ENCODE measurements around the gene VTI1A. TPM values are rescaled to one million over a fixed set of nuclear protein-coding genes. Genes with fewer than 3 reads are reported as not detected.

Gene VTI1A
- total and polyA plus RNA-seq, 7 experiments from 2014 or later = 21.7 to 56.8 (median 40.8) TPM

DNA sequence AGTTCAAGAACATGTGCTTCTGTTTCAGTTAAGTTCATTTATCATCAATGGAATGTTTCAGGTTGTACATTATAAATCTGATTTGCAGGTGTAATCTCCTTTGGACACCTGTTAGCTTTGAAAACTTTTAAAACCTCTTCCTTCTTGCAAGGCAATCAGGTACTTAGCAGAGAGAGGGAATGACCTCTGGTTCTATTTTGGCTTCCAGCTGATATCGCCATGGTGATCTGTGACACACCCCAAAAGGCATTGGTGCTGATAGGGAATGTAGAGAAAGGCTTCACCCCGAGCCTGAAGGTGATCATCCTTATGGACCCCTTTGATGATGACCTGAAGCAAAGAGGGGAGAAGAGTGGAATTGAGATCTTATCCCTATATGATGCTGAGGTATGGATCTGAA is 37.7 kb upstream of the VTI1A start:
- H3K27me3 ChIP-seq (ENCODE audit: control insufficient read depth in 2 of 2, insufficient read depth in 2 of 2, low read length in 2 of 2) = no peaks in the 10 kb centered on the region
- H3K9me3 ChIP-seq (ENCODE audit: control insufficient read depth in 2 of 3, low read length in 3 of 3) = no peaks in the 10 kb centered on the region
- intact Hi-C loops (cut with micrococcal nuclease) = no loop called here
- ChIA-PET POLR2A (no interaction called here), CTCF (no interaction called here)
- H3K27ac Mint-ChIP-seq = peak overlapping the region in 3 of 9 donors; percentile 2 to 59 (median 15)
- H3K4me1 Mint-ChIP-seq = no peaks in the 10 kb centered on the region
- H3K36me3 Mint-ChIP-seq = peaks cover 15 to 65% (median 48%) of the 10 kb centered on the region in 5 donors
- peaks cover 0 to 10% (median 0%) of the 10 kb centered on the region in 11 donors for H3K9me3 Mint-ChIP-seq
- DNase-seq (no peak), ATAC-seq (no peak)
- peaks cover 16 to 88% (median 48%) of the 10 kb centered on the region in 3 experiments for H3K36me3 ChIP-seq (ENCODE audit: control insufficient read depth in 2 of 3, insufficient read depth in 3 of 3, low read length in 3 of 3)
- H3K27ac ChIP-seq (ENCODE audit: low read depth, low read length) = no peak overlapping the region
- no peak overlapping the region for H3K4me3 ChIP-seq (ENCODE audit: low read length)
- no peaks in the 10 kb centered on the region for H3K27me3 Mint-ChIP-seq
- H3K4me1 ChIP-seq (ENCODE audit: control insufficient read depth in 2 of 2, insufficient read depth in 2 of 2, low read length in 2 of 2) = no peaks in the 10 kb centered on the region
- no peak overlapping the region for H3K4me3 Mint-ChIP-seq

- Mint-ChIP-seq H3K36me3 (peaks cover 15 to 64% (median 46%) of the 10 kb centered on the region in 5 donors), H3K27ac (peak overlapping the region in 2 of 9 donors; percentile 15 to 20), H3K27me3 (no peaks in the 10 kb centered on the region)
Observed at GRCh38 chr10:112409755-112410154, 37.3 kb upstream of the VTI1A start.

GRCh38 chr10:112412696-112413095 is 34.3 kb upstream of the VTI1A start:
- H3K27ac Mint-ChIP-seq = no peak overlapping the region
- DNase-seq (no peak), ATAC-seq (no peak)
- no peaks in the 10 kb centered on the region for H3K4me1 Mint-ChIP-seq
- POLR2A ChIA-PET = no interaction called here
- Histone ChIP-seq H3K27me3 (ENCODE audit: control insufficient read depth in 2 of 2, insufficient read depth in 2 of 2, low read length in 2 of 2) (no peaks in the 10 kb centered on the region), H3K4me1 (ENCODE audit: control insufficient read depth in 2 of 2, insufficient read depth in 2 of 2, low read length in 2 of 2) (no peaks in the 10 kb centered on the region), H3K36me3 (ENCODE audit: control insufficient read depth in 2 of 3, insufficient read depth in 3 of 3, low read length in 3 of 3) (peaks cover 14 to 81% (median 51%) of the 10 kb centered on the region in 3 experiments), H3K27ac (ENCODE audit: low read depth, low read length) (no peak overlapping the region), H3K4me3 (ENCODE audit: low read length) (no peak overlapping the region), H3K9me3 (ENCODE audit: control insufficient read depth in 2 of 3, low read length in 3 of 3) (no peaks in the 10 kb centered on the region)
- no peak overlapping the region for H3K4me3 Mint-ChIP-seq
- no peaks in the 10 kb centered on the region for H3K9me3 Mint-ChIP-seq
- H3K36me3 Mint-ChIP-seq = peaks cover 9 to 59% (median 38%) of the 10 kb centered on the region in 5 donors
- intact Hi-C loops (cut with micrococcal nuclease) = no loop called here
- CTCF ChIA-PET = interaction anchor here (1.0 kb wide), 1 partner anchor 60 kb away, joined by 3 read pairs; no protein-coding TSS in a partner anchor
- H3K27me3 Mint-ChIP-seq = no peaks in the 10 kb centered on the region

More at GRCh38 chr10:112409755-112410154, 37.3 kb upstream of the VTI1A start:
- peaks cover 16 to 87% (median 48%) of the 10 kb centered on the region in 3 experiments for H3K36me3 ChIP-seq (ENCODE audit: control insufficient read depth in 2 of 3, insufficient read depth in 3 of 3, low read length in 3 of 3)
- POLR2A ChIA-PET = no interaction called here
- CTCF ChIA-PET = no interaction called here
- DNase-seq (no peak), ATAC-seq (no peak)
- Mint-ChIP-seq H3K4me1 (no peaks in the 10 kb centered on the region), H3K9me3 (peaks cover 0 to 10% (median 0%) of the 10 kb centered on the region in 11 donors), H3K4me3 (no peak overlapping the region)
- H3K27ac ChIP-seq (ENCODE audit: low read depth, low read length) = no peak overlapping the region
- intact Hi-C loops (cut with micrococcal nuclease) = no loop called here
- H3K4me1 ChIP-seq (ENCODE audit: control insufficient read depth in 2 of 2, insufficient read depth in 2 of 2, low read length in 2 of 2) = no peaks in the 10 kb centered on the region
- no peaks in the 10 kb centered on the region for H3K9me3 ChIP-seq (ENCODE audit: control insufficient read depth in 2 of 3, low read length in 3 of 3)
- no peaks in the 10 kb centered on the region for H3K27me3 ChIP-seq (ENCODE audit: control insufficient read depth in 2 of 2, insufficient read depth in 2 of 2, low read length in 2 of 2)
- no peak overlapping the region for H3K4me3 ChIP-seq (ENCODE audit: low read length)

- Mint-ChIP-seq H3K4me1 (peaks cover 0 to 2% (median 0%) of the 10 kb centered on the region in 7 donors), H3K27ac (peak overlapping the region in 4 of 9 donors; percentile 38 to 65 (median 52)), H3K4me3 (no peak overlapping the region), H3K36me3 (peaks cover 10 to 32% (median 20%) of the 10 kb centered on the region in 5 donors), H3K9me3 (no peaks in the 10 kb centered on the region), H3K27me3 (no peaks in the 10 kb centered on the region)
- H3K4me3 ChIP-seq (ENCODE audit: low read length) = no peak overlapping the region
- no peak overlapping the region for H3K27ac ChIP-seq (ENCODE audit: low read depth, low read length)
- no peaks in the 10 kb centered on the region for H3K9me3 ChIP-seq (ENCODE audit: control insufficient read depth in 2 of 3, low read length in 3 of 3)
- H3K27me3 ChIP-seq (ENCODE audit: control insufficient read depth in 2 of 2, insufficient read depth in 2 of 2, low read length in 2 of 2) = no peaks in the 10 kb centered on the region
- no peak for DNase-seq
- CTCF ChIA-PET = no interaction called here
- intact Hi-C loops (cut with micrococcal nuclease) = no loop called here
- H3K36me3 ChIP-seq (ENCODE audit: control insufficient read depth in 2 of 3, insufficient read depth in 3 of 3, low read length in 3 of 3) = peaks cover 3 to 81% (median 68%) of the 10 kb centered on the region in 3 experiments
- H3K4me1 ChIP-seq (ENCODE audit: control insufficient read depth in 2 of 2, insufficient read depth in 2 of 2, low read length in 2 of 2) = no peaks in the 10 kb centered on the region
- ATAC-seq = no peak
- POLR2A ChIA-PET = no interaction called here
Observed at GRCh38 chr10:112421731-112422130, 25.3 kb upstream of the VTI1A start.

DNA sequence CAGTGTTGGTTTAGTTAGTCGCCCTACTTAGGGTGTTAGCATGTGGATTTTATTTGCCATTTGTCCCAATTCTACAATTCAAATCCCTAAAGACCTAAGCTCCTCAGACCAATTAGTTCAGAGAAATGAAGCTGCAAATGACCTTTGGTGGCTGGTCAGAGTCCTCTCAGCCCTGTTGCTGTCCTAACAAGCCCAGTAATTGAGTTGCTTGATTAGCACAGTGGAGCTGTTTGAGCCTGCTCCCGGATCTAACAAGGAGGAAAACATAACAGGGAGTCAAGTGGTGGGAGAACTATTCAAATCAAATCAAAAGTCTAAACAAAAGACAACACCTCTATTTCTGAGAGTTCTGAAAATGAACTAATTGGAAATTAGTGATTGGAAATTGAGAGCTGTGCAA is 22.4 kb upstream of the VTI1A start:
- H3K9me3 Mint-ChIP-seq = no peaks in the 10 kb centered on the region
- POLR2A ChIA-PET = no interaction called here

DNA sequence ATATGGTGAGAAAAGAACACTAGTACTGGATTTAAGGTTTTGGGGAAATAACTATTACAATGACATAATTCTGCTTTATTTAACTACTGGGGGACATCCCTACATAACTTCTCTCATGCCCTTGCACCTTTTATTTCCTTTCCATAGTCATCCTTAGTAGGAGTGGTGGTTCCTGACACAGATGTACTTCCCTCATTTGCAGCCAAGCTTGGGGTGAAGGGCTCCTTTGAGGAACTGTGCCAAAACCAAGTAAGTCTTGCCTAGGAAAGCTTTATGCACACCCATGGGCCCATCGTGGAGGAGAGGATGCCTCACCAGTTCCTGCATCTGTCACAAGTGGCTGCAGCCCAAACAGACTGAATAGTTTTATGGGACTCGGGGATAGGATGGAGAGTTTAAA is 20.9 kb upstream of the VTI1A start:
- Mint-ChIP-seq H3K27ac (peak overlapping the region in 4 of 9 donors; percentile 4 to 71 (median 34)), H3K27me3 (no peaks in the 10 kb centered on the region), H3K4me3 (no peak overlapping the region), H3K4me1 (no peaks in the 10 kb centered on the region), H3K9me3 (no peaks in the 10 kb centered on the region), H3K36me3 (peaks cover 5 to 29% (median 22%) of the 10 kb centered on the region in 5 donors)
- no peak overlapping the region for H3K27ac ChIP-seq (ENCODE audit: low read depth, low read length)
- ChIA-PET POLR2A (interaction anchor here (0.8 kb wide), 1 partner anchor 18 kb away, joined by 5 read pairs; no protein-coding TSS in a partner anchor), CTCF (no interaction called here)
- no peaks in the 10 kb centered on the region for H3K27me3 ChIP-seq (ENCODE audit: control insufficient read depth in 2 of 2, insufficient read depth in 2 of 2, low read length in 2 of 2)
- H3K4me1 ChIP-seq (ENCODE audit: control insufficient read depth in 2 of 2, insufficient read depth in 2 of 2, low read length in 2 of 2) = no peaks in the 10 kb centered on the region
- DNase-seq = no peak
- intact Hi-C loops (cut with micrococcal nuclease) = no loop called here
- no peaks in the 10 kb centered on the region for H3K9me3 ChIP-seq (ENCODE audit: control insufficient read depth in 2 of 3, low read length in 3 of 3)
- H3K4me3 ChIP-seq (ENCODE audit: low read length) = no peak overlapping the region
- H3K36me3 ChIP-seq (ENCODE audit: control insufficient read depth in 2 of 3, insufficient read depth in 3 of 3, low read length in 3 of 3) = peaks cover 3 to 87% (median 48%) of the 10 kb centered on the region in 3 experiments
- ATAC-seq = no peak

More for the DNA sequence above, 22.4 kb upstream of the VTI1A start:
- Mint-ChIP-seq H3K27me3 (no peaks in the 10 kb centered on the region), H3K36me3 (peaks cover 9 to 31% (median 23%) of the 10 kb centered on the region in 5 donors), H3K4me3 (no peak overlapping the region), H3K4me1 (peaks cover 0 to 2% (median 0%) of the 10 kb centered on the region in 7 donors), H3K27ac (peak overlapping the region in 2 of 9 donors; percentile 12 to 42)
- Histone ChIP-seq H3K9me3 (ENCODE audit: control insufficient read depth in 2 of 3, low read length in 3 of 3) (no peaks in the 10 kb centered on the region), H3K27me3 (ENCODE audit: control insufficient read depth in 2 of 2, insufficient read depth in 2 of 2, low read length in 2 of 2) (no peaks in the 10 kb centered on the region), H3K4me3 (ENCODE audit: low read length) (no peak overlapping the region), H3K36me3 (ENCODE audit: control insufficient read depth in 2 of 3, insufficient read depth in 3 of 3, low read length in 3 of 3) (peaks cover 3 to 83% (median 53%) of the 10 kb centered on the region in 3 experiments), H3K27ac (ENCODE audit: low read depth, low read length) (no peak overlapping the region), H3K4me1 (ENCODE audit: control insufficient read depth in 2 of 2, insufficient read depth in 2 of 2, low read length in 2 of 2) (no peaks in the 10 kb centered on the region)
- ATAC-seq (no peak), DNase-seq (no peak)
- intact Hi-C loops (cut with micrococcal nuclease) = no loop called here
- CTCF ChIA-PET = no interaction called here

DNA sequence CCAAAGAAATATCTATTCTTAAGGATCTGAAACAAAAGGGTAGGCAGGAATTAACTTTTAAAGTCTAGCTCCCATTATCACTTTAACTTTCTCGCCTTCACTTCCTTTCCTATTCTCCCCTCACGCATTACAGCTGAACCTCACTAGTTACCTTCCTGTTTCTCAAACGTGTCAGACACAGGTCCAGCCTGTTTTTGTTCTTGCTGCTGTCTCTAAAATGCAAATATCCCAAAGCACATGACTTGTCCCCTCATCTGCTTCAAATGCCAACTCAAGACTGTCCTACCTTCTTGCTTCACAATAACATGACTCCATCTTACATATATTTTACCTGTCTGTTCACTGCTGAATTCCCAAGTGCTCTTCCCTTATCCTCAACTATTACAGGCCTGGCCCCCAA is 17.9 kb upstream of the VTI1A start:
- ChIA-PET POLR2A (interaction anchor here (1.2 to 1.4 kb wide), 2 partner anchors 12 to 18 kb away, joined by 3 to 6 read pairs; partner anchors contain the start of genes VTI1A and ZDHHC6), CTCF (interaction anchor here (0.5 kb wide), 1 partner anchor 54 kb away, joined by 3 read pairs; no protein-coding TSS in a partner anchor)
- Mint-ChIP-seq H3K4me3 (no peak overlapping the region), H3K27me3 (no peaks in the 10 kb centered on the region), H3K4me1 (no peaks in the 10 kb centered on the region), H3K9me3 (no peaks in the 10 kb centered on the region), H3K36me3 (peaks cover 0 to 30% (median 18%) of the 10 kb centered on the region in 5 donors), H3K27ac (peak overlapping the region in 8 of 9 donors; percentile 5 to 83 (median 28))
- DNase-seq (no peak), ATAC-seq (no peak)
- Histone ChIP-seq H3K4me3 (ENCODE audit: low read length) (no peak overlapping the region), H3K9me3 (ENCODE audit: control insufficient read depth in 2 of 3, low read length in 3 of 3) (no peaks in the 10 kb centered on the region), H3K27me3 (ENCODE audit: control insufficient read depth in 2 of 2, insufficient read depth in 2 of 2, low read length in 2 of 2) (no peaks in the 10 kb centered on the region), H3K36me3 (ENCODE audit: control insufficient read depth in 2 of 3, insufficient read depth in 3 of 3, low read length in 3 of 3) (peaks cover 3 to 92% (median 33%) of the 10 kb centered on the region in 3 experiments), H3K27ac (ENCODE audit: low read depth, low read length) (no peak overlapping the region), H3K4me1 (ENCODE audit: control insufficient read depth in 2 of 2, insufficient read depth in 2 of 2, low read length in 2 of 2) (no peaks in the 10 kb centered on the region)
- intact Hi-C loops (cut with micrococcal nuclease) = no loop called here
